Subcutaneous preadipocyte (primary cell): Measurements from ENCODE around the gene CFAP161. TPM values are rescaled to one million over a fixed set of nuclear protein-coding genes. Genes with fewer than 3 reads are reported as not detected.

Experiments
- total RNA-seq: library from RNA; depleted of rRNA; stranded (reverse); fragments of >200 nt; gene quantifications from 2 replicates; pipeline ENCODE4 v1.2.3, GENCODE V29; 2012

The CFAP161 gene, protein sequence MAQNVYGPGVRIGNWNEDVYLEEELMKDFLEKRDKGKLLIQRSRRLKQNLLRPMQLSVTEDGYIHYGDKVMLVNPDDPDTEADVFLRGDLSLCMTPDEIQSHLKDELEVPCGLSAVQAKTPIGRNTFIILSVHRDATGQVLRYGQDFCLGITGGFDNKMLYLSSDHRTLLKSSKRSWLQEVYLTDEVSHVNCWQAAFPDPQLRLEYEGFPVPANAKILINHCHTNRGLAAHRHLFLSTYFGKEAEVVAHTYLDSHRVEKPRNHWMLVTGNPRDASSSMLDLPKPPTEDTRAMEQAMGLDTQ
- total RNA-seq = under 0.01 TPM in 2 replicates

GRCh38 chr15:81133782-81134461 is at the start of gene CFAP161:
CFAP161 (plus strand) TSS chr15:81134270; CDS start chr15:81134330, 60 bp downstream.

DNA sequence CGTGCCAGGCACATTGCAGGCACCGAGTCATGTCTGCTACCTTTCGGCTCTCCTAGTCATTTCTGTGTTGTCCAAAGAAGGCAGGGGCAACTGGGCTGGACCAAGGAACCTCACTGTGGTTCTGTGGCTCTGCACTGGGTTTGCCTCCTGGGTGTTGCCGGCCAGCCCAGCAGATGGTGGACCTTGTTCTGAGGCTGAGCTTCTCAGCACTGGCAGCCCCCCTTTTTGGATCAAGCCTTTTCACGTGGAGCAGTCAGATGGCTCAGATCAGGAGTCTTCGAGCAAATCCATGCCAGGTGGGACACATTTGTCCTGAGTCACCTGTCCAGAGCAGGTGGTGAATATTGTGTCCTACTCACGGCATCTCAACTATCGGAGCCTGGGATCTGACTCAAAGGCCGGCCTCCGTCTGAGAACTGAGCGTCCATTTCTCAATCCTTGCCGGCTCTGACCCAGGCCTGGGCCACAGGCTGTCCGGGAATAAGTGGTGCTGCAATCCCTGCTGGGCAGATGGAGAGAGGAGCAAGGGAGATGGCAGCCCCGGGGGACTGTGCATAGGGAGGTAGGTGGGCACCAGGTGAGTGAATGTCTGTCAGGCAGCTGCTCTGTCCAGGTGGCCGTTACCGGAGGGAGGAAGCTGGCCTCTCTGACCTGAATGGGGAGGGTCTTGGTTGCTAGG is 62.6 kb downstream of the CFAP161 start, which contains the start of gene IL16:
IL16 (plus strand) TSS at position 304 of the 679 bp plus-strand sequence. CDS start 28,521 bp downstream, outside the sequence.

Other genes with a start within 250 kb of the CFAP161 start
- gene MESD, start 144.5 kb upstream of the CFAP161 start, total RNA-seq = 16.9 and 19.4 TPM in 2 replicates
- gene TLNRD1, start 133.3 kb upstream of the CFAP161 start, total RNA-seq = 9.9 and 15.8 TPM in 2 replicates
- 1.6 and 4.0 TPM in 2 replicates for gene IL16, start 62.6 kb downstream of the CFAP161 start, total RNA-seq
- 5.3 and 5.5 TPM in 2 replicates for gene STARD5, start 189.9 kb downstream of the CFAP161 start, total RNA-seq
- not detected in 2 replicates for gene TMC3, start 239.9 kb downstream of the CFAP161 start, total RNA-seq